Activated naive CD8-positive, alpha-beta T cell (primary cell): ENCODE measurements around the gene ADCK2.
A peak's percentile ranks its signal among the peaks of the same experiment; 100 is the strongest.
"Not testable (repeated sequence)": the region's sequence is repeated elsewhere in the genome, so short reads cannot be mapped to it uniquely, and the experiment has no call there.

Experiments
- H3K27ac Mint-ChIP-seq: one replicate; pipeline ENCODE4 v1.8.0; 2021; ENCODE audit warnings: mixed read lengths
- H3K27me3 Mint-ChIP-seq: one replicate; pipeline ENCODE4 v1.8.0; 2021; ENCODE audit warnings: mixed read lengths
- H3K36me3 Mint-ChIP-seq: one replicate; pipeline ENCODE4 v1.8.0; 2021; ENCODE audit warnings: mixed read lengths
- H3K4me1 Mint-ChIP-seq: one replicate; pipeline ENCODE4 v1.8.0; 2021; ENCODE audit warnings: low read depth, mixed read lengths
- H3K4me3 Mint-ChIP-seq: one replicate; pipeline ENCODE4 v1.8.0; 2021; ENCODE audit warnings: mild to moderate bottlenecking, mixed read lengths
- H3K9me3 Mint-ChIP-seq: one replicate; pipeline ENCODE4 v1.8.0; 2021; ENCODE audit warnings: low read depth, mixed read lengths

ADCK2 gene

GRCh38 chr7:140712392-140712791 lies 39.6 kb downstream of the ADCK2 start:
- not testable (repeated sequence) for H3K4me1 Mint-ChIP-seq, H3K27me3 Mint-ChIP-seq, H3K9me3 Mint-ChIP-seq, H3K4me3 Mint-ChIP-seq, H3K36me3 Mint-ChIP-seq, H3K27ac Mint-ChIP-seq

GRCh38 chr7:140714331-140715040 lies 41.7 kb downstream of the ADCK2 start:
- Mint-ChIP-seq H3K27ac (no peak overlapping the region), H3K36me3 (peaks cover 8% of the 10 kb centered on the region), H3K4me1 (peaks cover 2% of the 10 kb centered on the region), H3K9me3 (no peaks in the 10 kb centered on the region), H3K27me3 (no peaks in the 10 kb centered on the region), H3K4me3 (no peak overlapping the region)

GRCh38 chr7:140719721-140720120 lies 47.0 kb downstream of the ADCK2 start:
- H3K27ac Mint-ChIP-seq = no peak overlapping the region
- peaks cover 1% of the 10 kb centered on the region for H3K36me3 Mint-ChIP-seq
- H3K9me3 Mint-ChIP-seq = no peaks in the 10 kb centered on the region
- no peaks in the 10 kb centered on the region for H3K27me3 Mint-ChIP-seq
- peaks cover 22% of the 10 kb centered on the region for H3K4me1 Mint-ChIP-seq
- no peak overlapping the region for H3K4me3 Mint-ChIP-seq

- H3K27ac Mint-ChIP-seq = no peak overlapping the region
- H3K4me3 Mint-ChIP-seq = no peak overlapping the region
- no peaks in the 10 kb centered on the region for H3K27me3 Mint-ChIP-seq
- no peaks in the 10 kb centered on the region for H3K36me3 Mint-ChIP-seq
- no peaks in the 10 kb centered on the region for H3K9me3 Mint-ChIP-seq
- peaks cover 22% of the 10 kb centered on the region for H3K4me1 Mint-ChIP-seq
These were observed 49.5 kb downstream of the ADCK2 start for GRCh38 chr7:140722254-140722653.

GRCh38 chr7:140723006-140723405 lies 50.3 kb downstream of the ADCK2 start:
- Mint-ChIP-seq H3K4me1 (peaks cover 22% of the 10 kb centered on the region), H3K4me3 (peak overlapping the region; percentile 61), H3K36me3 (no peaks in the 10 kb centered on the region), H3K27me3 (no peaks in the 10 kb centered on the region), H3K9me3 (no peaks in the 10 kb centered on the region), H3K27ac (peak overlapping the region; percentile 87)

- no peaks in the 10 kb centered on the region for H3K36me3 Mint-ChIP-seq
- peak overlapping the region; percentile 41 for H3K4me3 Mint-ChIP-seq
- no peaks in the 10 kb centered on the region for H3K27me3 Mint-ChIP-seq
- H3K9me3 Mint-ChIP-seq = no peaks in the 10 kb centered on the region
- peak overlapping the region; percentile 87 for H3K27ac Mint-ChIP-seq
- peaks cover 22% of the 10 kb centered on the region for H3K4me1 Mint-ChIP-seq
These were observed 50.8 kb downstream of the ADCK2 start for GRCh38 chr7:140723574-140723973.

GRCh38 chr7:140724706-140725105 lies 52.0 kb downstream of the ADCK2 start:
- no peaks in the 10 kb centered on the region for H3K27me3 Mint-ChIP-seq
- H3K27ac Mint-ChIP-seq = peak overlapping the region; percentile 4
- peaks cover 20% of the 10 kb centered on the region for H3K4me1 Mint-ChIP-seq
- H3K4me3 Mint-ChIP-seq = no peak overlapping the region
- no peaks in the 10 kb centered on the region for H3K36me3 Mint-ChIP-seq
- no peaks in the 10 kb centered on the region for H3K9me3 Mint-ChIP-seq

- no peak overlapping the region for H3K4me3 Mint-ChIP-seq
- H3K36me3 Mint-ChIP-seq = no peaks in the 10 kb centered on the region
- H3K27me3 Mint-ChIP-seq = no peaks in the 10 kb centered on the region
- no peak overlapping the region for H3K27ac Mint-ChIP-seq
- no peaks in the 10 kb centered on the region for H3K9me3 Mint-ChIP-seq
- H3K4me1 Mint-ChIP-seq = peaks cover 20% of the 10 kb centered on the region
These were observed 53.5 kb downstream of the ADCK2 start for GRCh38 chr7:140726281-140726680.

- H3K4me3 Mint-ChIP-seq = no peak overlapping the region
- no peaks in the 10 kb centered on the region for H3K4me1 Mint-ChIP-seq
- no peaks in the 10 kb centered on the region for H3K36me3 Mint-ChIP-seq
- H3K27ac Mint-ChIP-seq = no peak overlapping the region
- no peaks in the 10 kb centered on the region for H3K9me3 Mint-ChIP-seq
- H3K27me3 Mint-ChIP-seq = no peaks in the 10 kb centered on the region
These were observed 59.7 kb downstream of the ADCK2 start for GRCh38 chr7:140732416-140732815.

- H3K36me3 Mint-ChIP-seq = no peaks in the 10 kb centered on the region
- no peaks in the 10 kb centered on the region for H3K27me3 Mint-ChIP-seq
- no peaks in the 10 kb centered on the region for H3K4me1 Mint-ChIP-seq
- H3K27ac Mint-ChIP-seq = no peak overlapping the region
- no peak overlapping the region for H3K4me3 Mint-ChIP-seq
- H3K9me3 Mint-ChIP-seq = no peaks in the 10 kb centered on the region
These were observed 61.4 kb downstream of the ADCK2 start for GRCh38 chr7:140734096-140734495.

GRCh38 chr7:140734729-140735128 lies 62.0 kb downstream of the ADCK2 start:
- H3K36me3 Mint-ChIP-seq = no peaks in the 10 kb centered on the region
- no peak overlapping the region for H3K4me3 Mint-ChIP-seq
- no peaks in the 10 kb centered on the region for H3K9me3 Mint-ChIP-seq
- no peak overlapping the region for H3K27ac Mint-ChIP-seq
- H3K27me3 Mint-ChIP-seq = no peaks in the 10 kb centered on the region
- H3K4me1 Mint-ChIP-seq = no peaks in the 10 kb centered on the region

- H3K4me1 Mint-ChIP-seq = no peaks in the 10 kb centered on the region
- no peaks in the 10 kb centered on the region for H3K9me3 Mint-ChIP-seq
- H3K27me3 Mint-ChIP-seq = no peaks in the 10 kb centered on the region
- H3K36me3 Mint-ChIP-seq = peaks cover 4% of the 10 kb centered on the region
- no peak overlapping the region for H3K4me3 Mint-ChIP-seq
- H3K27ac Mint-ChIP-seq = no peak overlapping the region
These were observed 65.5 kb downstream of the ADCK2 start for GRCh38 chr7:140738280-140738679.

- not testable (repeated sequence) for H3K4me3 Mint-ChIP-seq, H3K27ac Mint-ChIP-seq, H3K9me3 Mint-ChIP-seq, H3K27me3 Mint-ChIP-seq, H3K4me1 Mint-ChIP-seq, H3K36me3 Mint-ChIP-seq
These were observed 70.5 kb downstream of the ADCK2 start for GRCh38 chr7:140743255-140743654.

GRCh38 chr7:140744005-140744404 lies 71.3 kb downstream of the ADCK2 start:
- Mint-ChIP-seq H3K4me1 (no peaks in the 10 kb centered on the region), H3K9me3 (no peaks in the 10 kb centered on the region), H3K27me3 (no peaks in the 10 kb centered on the region), H3K4me3 (no peak overlapping the region), H3K36me3 (peaks cover 10% of the 10 kb centered on the region), H3K27ac (no peak overlapping the region)
